ENCODE measurements around the gene PSMD1. TPM values are rescaled to one million over a fixed set of nuclear protein-coding genes. Genes with fewer than 3 reads are reported as not detected.

Gene PSMD1
- total RNA-seq, 1 experiment from 2014 or later: 133 TPM

DNA sequence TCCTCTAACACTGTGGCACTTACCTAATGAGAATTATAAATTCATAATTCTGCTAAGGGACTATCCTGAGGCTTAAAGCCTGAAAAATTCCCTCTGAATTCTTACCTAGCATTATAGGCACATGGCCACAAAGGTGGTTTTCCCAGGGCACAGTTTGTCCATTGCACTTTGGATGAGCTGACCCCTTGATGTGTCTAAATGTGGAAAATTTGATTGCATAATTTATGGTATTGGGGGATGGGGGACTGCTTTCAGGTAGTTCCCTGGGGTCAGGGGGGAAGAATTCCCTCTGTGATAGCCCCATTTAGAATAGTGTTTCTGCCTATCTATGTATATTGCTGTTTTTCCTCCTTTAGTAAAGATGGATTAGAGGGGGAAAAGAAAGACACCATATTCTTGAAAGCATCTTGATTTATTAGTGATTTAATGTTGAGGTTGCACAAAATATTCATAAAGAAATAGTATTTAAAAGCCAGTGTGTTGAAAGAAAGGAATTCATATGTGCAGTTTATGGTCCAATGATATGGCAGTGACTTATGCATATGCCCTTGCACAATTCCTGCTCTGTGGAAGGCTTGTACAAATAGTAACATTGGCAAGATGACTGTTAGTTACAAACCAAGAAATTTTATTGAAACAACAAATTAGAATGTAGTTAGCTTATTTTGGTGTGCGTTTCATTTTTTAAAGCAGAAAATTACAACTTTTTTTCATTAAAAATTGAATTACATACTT lies 76.9 kb downstream of the PSMD1 start (continued):
- no peak for TF ChIP-seq ZNF274 (IDR thresholded peaks at IDR 0.05; ENCODE audit: low read depth, low read length)
- TF ChIP-seq JUND (IDR thresholded peaks at IDR 0.05): no peak
- TF ChIP-seq, protein P1, sequence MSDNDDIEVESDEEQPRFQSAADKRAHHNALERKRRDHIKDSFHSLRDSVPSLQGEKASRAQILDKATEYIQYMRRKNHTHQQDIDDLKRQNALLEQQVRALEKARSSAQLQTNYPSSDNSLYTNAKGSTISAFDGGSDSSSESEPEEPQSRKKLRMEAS (IDR thresholded peaks at IDR 0.05): no peak
- TF ChIP-seq CBX3 (IDR thresholded peaks at IDR 0.05; ENCODE audit: low read depth): no peak
- no peak for TF ChIP-seq POLR2A (IDR thresholded peaks at IDR 0.05; ENCODE audit: borderline replicate concordance, extremely low read depth, insufficient read depth, insufficient read length)
- no peak for TF ChIP-seq EZH2phosphoT487 (IDR thresholded peaks at IDR 0.05; ENCODE audit: borderline replicate concordance)
- TF ChIP-seq, protein P2, sequence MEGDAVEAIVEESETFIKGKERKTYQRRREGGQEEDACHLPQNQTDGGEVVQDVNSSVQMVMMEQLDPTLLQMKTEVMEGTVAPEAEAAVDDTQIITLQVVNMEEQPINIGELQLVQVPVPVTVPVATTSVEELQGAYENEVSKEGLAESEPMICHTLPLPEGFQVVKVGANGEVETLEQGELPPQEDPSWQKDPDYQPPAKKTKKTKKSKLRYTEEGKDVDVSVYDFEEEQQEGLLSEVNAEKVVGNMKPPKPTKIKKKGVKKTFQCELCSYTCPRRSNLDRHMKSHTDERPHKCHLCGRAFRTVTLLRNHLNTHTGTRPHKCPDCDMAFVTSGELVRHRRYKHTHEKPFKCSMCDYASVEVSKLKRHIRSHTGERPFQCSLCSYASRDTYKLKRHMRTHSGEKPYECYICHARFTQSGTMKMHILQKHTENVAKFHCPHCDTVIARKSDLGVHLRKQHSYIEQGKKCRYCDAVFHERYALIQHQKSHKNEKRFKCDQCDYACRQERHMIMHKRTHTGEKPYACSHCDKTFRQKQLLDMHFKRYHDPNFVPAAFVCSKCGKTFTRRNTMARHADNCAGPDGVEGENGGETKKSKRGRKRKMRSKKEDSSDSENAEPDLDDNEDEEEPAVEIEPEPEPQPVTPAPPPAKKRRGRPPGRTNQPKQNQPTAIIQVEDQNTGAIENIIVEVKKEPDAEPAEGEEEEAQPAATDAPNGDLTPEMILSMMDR (IDR thresholded peaks at IDR 0.05 in 2 of 3, conservative IDR thresholded peaks at IDR 0.05 in 1 of 3; ENCODE audit: borderline replicate concordance in 1 of 3, insufficient read depth in 1 of 3, low read depth in 2 of 3, low read length in 2 of 3): no peak
- TF ChIP-seq FOSL1 (IDR thresholded peaks at IDR 0.05; ENCODE audit: low read depth): no peak

DNA sequence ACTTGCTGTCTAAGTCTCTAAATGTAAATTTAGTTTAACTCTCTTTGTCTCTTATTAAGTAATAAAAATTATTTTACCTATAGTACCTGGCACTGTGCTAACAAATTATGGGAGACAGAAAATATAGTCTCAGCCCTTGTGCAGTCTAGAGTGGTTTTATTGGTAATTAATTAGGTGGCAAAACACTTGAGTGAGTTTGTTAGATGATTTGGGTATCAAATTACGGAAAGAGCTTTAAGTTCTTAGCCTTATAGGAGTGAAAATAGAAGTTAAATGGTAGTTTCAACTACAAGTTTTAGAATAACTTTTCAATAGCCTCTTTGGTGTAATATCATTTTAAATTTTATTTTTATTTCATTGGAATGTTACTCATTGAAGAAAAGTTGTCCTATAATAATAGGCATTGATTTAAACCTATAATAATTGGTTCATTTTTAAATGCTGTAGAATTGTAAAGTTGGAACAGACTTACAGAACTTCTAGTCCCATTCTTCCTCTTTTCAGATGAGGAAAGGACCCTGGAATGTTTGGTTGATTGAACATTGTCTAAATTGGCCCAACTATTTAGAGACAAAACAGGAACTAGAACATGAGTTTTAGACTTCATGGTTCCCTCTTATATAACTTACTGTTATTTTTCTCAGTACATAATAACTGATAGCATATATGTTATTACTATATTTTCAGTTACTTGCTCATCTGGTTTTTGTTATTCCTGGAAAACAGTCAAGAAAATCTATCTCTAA lies 78.4 kb downstream of the PSMD1 start:
- H3K4me2 ChIP-seq (ENCODE audit: low read length): no peak overlapping the region
- no peak overlapping the region for H2AFZ ChIP-seq (ENCODE audit: low read depth, low read length, poor library complexity, severe bottlenecking)
- ATAC-seq: no peak
- BruUV-seq (replicated peaks): no TSS peak
- no peak overlapping the region for H3K4me3 ChIP-seq (replicated peaks in 1 of 2; ENCODE audit: low read depth in 1 of 2, low read length in 2 of 2)
- intact Hi-C loops (cut with micrococcal nuclease): no loop called here
- 0 out of 2 replicates have a peak, but pooled peaks cover 11% of the 10 kb centered on the region for H4K20me1 ChIP-seq (ENCODE audit: insufficient read depth)
- ChIA-PET RAD21 (ENCODE audit: low non-redundant PET in 1 of 2, low total read pairs in 2 of 2, uncharacterized antibody in 2 of 2, unreplicated experiment in 2 of 2) (no interaction called here), CTCF (no interaction called here), POLR2A (no interaction called here)
- H3K27me3 ChIP-seq (ENCODE audit: insufficient read depth, low read length): no peaks in the 10 kb centered on the region
- no peak for DNase-seq (ENCODE audit: low read depth, low spot score)
- H3K9ac ChIP-seq (ENCODE audit: low read length): no peak overlapping the region
- H3K9me2 ChIP-seq (ENCODE audit: insufficient read depth): no peaks in the 10 kb centered on the region
- 0 out of 4 replicates have a peak, but pooled peaks cover 0 to 3% of the 10 kb centered on the region in 2 experiments for H3K36me3 ChIP-seq (ENCODE audit: control insufficient read depth in 1 of 2, insufficient read depth in 2 of 2, low read length in 2 of 2)
- no peaks in the 10 kb centered on the region for H3K4me1 ChIP-seq (ENCODE audit: control insufficient read depth in 1 of 2, insufficient read depth in 2 of 2, low read length in 2 of 2)
- TF ChIP-seq, protein P3, sequence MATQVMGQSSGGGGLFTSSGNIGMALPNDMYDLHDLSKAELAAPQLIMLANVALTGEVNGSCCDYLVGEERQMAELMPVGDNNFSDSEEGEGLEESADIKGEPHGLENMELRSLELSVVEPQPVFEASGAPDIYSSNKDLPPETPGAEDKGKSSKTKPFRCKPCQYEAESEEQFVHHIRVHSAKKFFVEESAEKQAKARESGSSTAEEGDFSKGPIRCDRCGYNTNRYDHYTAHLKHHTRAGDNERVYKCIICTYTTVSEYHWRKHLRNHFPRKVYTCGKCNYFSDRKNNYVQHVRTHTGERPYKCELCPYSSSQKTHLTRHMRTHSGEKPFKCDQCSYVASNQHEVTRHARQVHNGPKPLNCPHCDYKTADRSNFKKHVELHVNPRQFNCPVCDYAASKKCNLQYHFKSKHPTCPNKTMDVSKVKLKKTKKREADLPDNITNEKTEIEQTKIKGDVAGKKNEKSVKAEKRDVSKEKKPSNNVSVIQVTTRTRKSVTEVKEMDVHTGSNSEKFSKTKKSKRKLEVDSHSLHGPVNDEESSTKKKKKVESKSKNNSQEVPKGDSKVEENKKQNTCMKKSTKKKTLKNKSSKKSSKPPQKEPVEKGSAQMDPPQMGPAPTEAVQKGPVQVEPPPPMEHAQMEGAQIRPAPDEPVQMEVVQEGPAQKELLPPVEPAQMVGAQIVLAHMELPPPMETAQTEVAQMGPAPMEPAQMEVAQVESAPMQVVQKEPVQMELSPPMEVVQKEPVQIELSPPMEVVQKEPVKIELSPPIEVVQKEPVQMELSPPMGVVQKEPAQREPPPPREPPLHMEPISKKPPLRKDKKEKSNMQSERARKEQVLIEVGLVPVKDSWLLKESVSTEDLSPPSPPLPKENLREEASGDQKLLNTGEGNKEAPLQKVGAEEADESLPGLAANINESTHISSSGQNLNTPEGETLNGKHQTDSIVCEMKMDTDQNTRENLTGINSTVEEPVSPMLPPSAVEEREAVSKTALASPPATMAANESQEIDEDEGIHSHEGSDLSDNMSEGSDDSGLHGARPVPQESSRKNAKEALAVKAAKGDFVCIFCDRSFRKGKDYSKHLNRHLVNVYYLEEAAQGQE (IDR thresholded peaks at IDR 0.05; ENCODE audit: low read depth): no peak
- TF ChIP-seq SIN3A (IDR thresholded peaks at IDR 0.05; ENCODE audit: low read depth) (no peak), EZH2 (IDR thresholded peaks at IDR 0.05) (no peak), ZNF274 (IDR thresholded peaks at IDR 0.05; ENCODE audit: low read depth, low read length) (no peak), EGR1 (IDR thresholded peaks at IDR 0.05; ENCODE audit: low read depth) (no peak), TCF7L2 (IDR thresholded peaks at IDR 0.05; ENCODE audit: borderline replicate concordance, extremely low read depth, insufficient read depth, insufficient read length) (no peak)
- TF ChIP-seq, protein P1 (IDR thresholded peaks at IDR 0.05): no peak
- H3K9me3 ChIP-seq (ENCODE audit: control insufficient read depth in 1 of 2, insufficient read depth in 1 of 2, low read depth in 1 of 2, low read length in 2 of 2): no peaks in the 10 kb centered on the region
- peaks cover 67% of the 10 kb centered on the region for H3K79me2 ChIP-seq (ENCODE audit: insufficient read depth, low read length)
- H3K27ac ChIP-seq (ENCODE audit: low read depth, low read length): no peak overlapping the region
